HEK293T (cell line): ENCODE measurements around the gene EVA1C.
"Not testable (repeated sequence)": the region's sequence is repeated elsewhere in the genome, so short reads cannot be mapped to it uniquely, and the experiment has no call there.

Source experiments
- CTCF ChIA-PET: fragments of 350-600 bp; formaldehyde crosslinking; extraction: SDS; loops from one replicate; lab custom pipeline; 2021; ENCODE audit warnings: antibody characterized with exemption, inconsistent platforms; lab: Yijun Ruan, JAX
- POLR2A ChIA-PET: fragments of 350-600 bp; formaldehyde crosslinking; extraction: SDS; loops from one replicate; lab custom pipeline; 2020; ENCODE audit warnings: antibody characterized with exemption, inconsistent platforms; lab: Yijun Ruan, JAX
- DNase-seq: peaks from one replicate; pipeline ENCODE4 v3.0.0; 2012; ENCODE audit warnings: mixed read lengths; ENCODE audit errors: extremely low spot score
- ARNT ChIP-seq: fragments of 450-650 bp; IDR thresholded peaks from 2 replicates; pipeline ENCODE4 v1.6.1; 2017; ENCODE audit warnings: mild to moderate bottlenecking
- BHLHE40 ChIP-seq: fragments of 450-650 bp; IDR thresholded peaks from 2 replicates; pipeline ENCODE4 v1.6.1; 2016; ENCODE audit warnings: mild to moderate bottlenecking, moderate library complexity, borderline replicate concordance
- CTBP1 ChIP-seq: fragments of 450-650 bp; IDR thresholded peaks from 2 replicates; pipeline ENCODE4 v1.6.1; 2016; ENCODE audit warnings: borderline replicate concordance
- ELF4 ChIP-seq: fragments of 450-650 bp; IDR thresholded peaks from 2 replicates; pipeline ENCODE4 v1.6.1; 2017; ENCODE audit warnings: antibody characterized with exemption
- FOXA1 ChIP-seq: fragments of 450-650 bp; IDR thresholded peaks from 2 replicates; pipeline ENCODE4 v1.6.1; 2016; ENCODE audit warnings: mild to moderate bottlenecking
- FOXK2 ChIP-seq: fragments of 450-650 bp; IDR thresholded peaks from 2 replicates; pipeline ENCODE4 v1.6.1; 2016; ENCODE audit warnings: mild to moderate bottlenecking
- FOXM1 ChIP-seq: fragments of 450-650 bp; IDR thresholded peaks from 2 replicates; pipeline ENCODE4 v1.6.1; 2017; ENCODE audit warnings: mild to moderate bottlenecking, borderline replicate concordance
- HDGF ChIP-seq: fragments of 450-650 bp; IDR thresholded peaks from 2 replicates; pipeline ENCODE4 v1.6.1; 2017; ENCODE audit warnings: antibody characterized with exemption, borderline replicate concordance
- L3MBTL2 ChIP-seq: fragments of 450-650 bp; conservative IDR thresholded peaks from 2 replicates; pipeline ENCODE4 v1.6.1; 2016; ENCODE audit warnings: mild to moderate bottlenecking
- LEF1 ChIP-seq: fragments of 450-650 bp; IDR thresholded peaks from 2 replicates; pipeline ENCODE4 v1.6.1; 2017; ENCODE audit warnings: mild to moderate bottlenecking, borderline replicate concordance
- NFRKB ChIP-seq: fragments of 450-650 bp; IDR thresholded peaks from 2 replicates; pipeline ENCODE4 v1.6.1; 2016; ENCODE audit warnings: mild to moderate bottlenecking, moderate library complexity
- SP1 ChIP-seq: fragments of 450-650 bp; IDR thresholded peaks from 2 replicates; pipeline ENCODE4 v1.6.1; 2017
- SUZ12 ChIP-seq: fragments of 450-650 bp; IDR thresholded peaks from 2 replicates; pipeline ENCODE4 v1.6.1; 2016; ENCODE audit warnings: mild to moderate bottlenecking
- TARDBP ChIP-seq: fragments of 450-650 bp; IDR thresholded peaks from 2 replicates; pipeline ENCODE4 v1.6.1; 2016
- ZNF384 ChIP-seq: fragments of 450-650 bp; IDR thresholded peaks from 2 replicates; pipeline ENCODE4 v1.6.1; 2016
- TF ChIP-seq, protein P1 (sequence below): fragments of 450-650 bp; IDR thresholded peaks from 2 replicates; pipeline ENCODE4 v1.6.1; 2016

EVA1C gene

DNA sequence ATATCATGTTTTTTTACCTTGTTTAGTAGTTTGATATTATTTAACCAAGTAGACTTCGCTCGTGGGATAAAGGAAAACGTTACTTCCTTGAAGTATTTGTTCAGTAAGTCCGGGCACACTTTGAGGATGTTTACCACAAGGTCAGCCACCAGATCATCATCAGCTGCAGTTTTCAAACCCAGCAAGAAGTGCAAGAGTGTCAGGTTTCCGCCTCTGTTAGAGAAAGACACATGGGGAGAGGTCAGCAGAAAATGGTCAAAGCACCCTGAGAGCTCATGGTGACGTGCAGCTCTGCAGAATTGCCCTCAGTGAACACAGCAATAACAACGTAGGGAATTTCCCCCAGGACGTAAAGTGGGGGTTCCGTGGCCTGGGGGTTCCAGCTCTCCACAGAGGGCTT, 44.1 kb upstream of the EVA1C start:
- TF ChIP-seq NFRKB (no peak), TARDBP (no peak), FOXA1 (no peak), ARNT (no peak), BHLHE40 (no peak), ELF4 (no peak), L3MBTL2 (no peak), ZNF384 (no peak), FOXM1 (no peak), SUZ12 (no peak), LEF1 (no peak), SP1 (no peak)
- TF ChIP-seq, protein P1, sequence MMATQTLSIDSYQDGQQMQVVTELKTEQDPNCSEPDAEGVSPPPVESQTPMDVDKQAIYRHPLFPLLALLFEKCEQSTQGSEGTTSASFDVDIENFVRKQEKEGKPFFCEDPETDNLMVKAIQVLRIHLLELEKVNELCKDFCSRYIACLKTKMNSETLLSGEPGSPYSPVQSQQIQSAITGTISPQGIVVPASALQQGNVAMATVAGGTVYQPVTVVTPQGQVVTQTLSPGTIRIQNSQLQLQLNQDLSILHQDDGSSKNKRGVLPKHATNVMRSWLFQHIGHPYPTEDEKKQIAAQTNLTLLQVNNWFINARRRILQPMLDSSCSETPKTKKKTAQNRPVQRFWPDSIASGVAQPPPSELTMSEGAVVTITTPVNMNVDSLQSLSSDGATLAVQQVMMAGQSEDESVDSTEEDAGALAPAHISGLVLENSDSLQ, result no peak
- DNase-seq, result no peak
- POLR2A ChIA-PET, result no interaction called here
- CTCF ChIA-PET, result no interaction called here

DNA sequence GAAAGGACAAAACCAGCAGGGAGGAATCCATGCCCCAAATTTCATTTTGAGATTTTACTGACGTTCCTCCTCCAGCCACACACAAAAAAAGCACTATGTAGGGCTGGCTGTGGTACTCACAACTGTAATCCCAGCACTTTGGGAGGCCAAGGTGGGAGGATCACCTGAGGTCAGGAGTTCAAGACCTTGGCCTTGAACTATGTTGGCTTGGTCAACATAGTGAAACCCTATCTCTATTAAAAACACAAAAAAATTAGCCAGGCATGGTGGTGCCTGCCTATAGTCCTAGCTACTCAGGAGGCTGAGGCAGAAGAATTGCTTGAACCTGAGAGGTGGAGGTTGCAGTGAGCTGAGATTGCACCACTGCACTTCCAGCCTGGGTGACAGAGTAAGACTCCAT, 43.5 kb upstream of the EVA1C start:
- POLR2A ChIA-PET, DNase-seq, CTCF ChIA-PET: not testable (repeated sequence)

DNA sequence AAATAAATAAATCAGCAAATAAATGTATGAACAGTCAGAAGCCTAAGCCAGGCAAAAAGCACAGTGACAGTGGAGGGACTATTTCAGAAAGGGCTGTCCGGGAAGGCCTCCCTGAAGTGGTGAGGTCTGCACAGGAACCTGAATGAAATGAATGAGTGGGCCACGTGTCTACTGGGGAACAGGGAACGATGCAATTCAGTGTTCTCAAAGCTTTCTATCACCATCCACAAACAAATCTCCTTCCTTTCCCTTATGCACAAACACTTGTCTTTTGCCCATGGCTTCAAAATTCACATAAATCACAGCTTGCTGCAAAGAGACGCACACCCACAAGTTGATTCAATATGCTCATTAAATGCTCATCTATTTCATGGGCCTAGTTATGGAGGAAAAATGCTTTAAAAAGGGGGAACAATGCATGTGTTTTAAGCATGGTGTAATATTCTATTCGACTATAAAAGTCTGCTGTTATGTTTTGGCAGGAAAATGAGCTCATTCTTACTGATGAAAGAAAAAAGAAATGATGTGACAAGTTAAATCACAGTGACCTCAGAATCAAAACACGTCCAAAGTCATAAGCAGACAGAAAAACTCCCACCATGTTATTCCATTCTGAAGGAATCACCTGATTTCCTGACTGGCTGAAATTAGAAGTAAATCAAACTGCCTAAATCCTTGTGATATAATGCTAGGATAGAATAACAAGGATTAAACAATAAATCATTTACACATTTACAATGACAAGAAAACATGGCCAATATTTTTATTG, 41.3 kb upstream of the EVA1C start:
- TF ChIP-seq FOXK2, result no peak
- TF ChIP-seq SP1, result no peak
- no peak for TF ChIP-seq BHLHE40
- TF ChIP-seq NFRKB, result no peak
- TF ChIP-seq ARNT, result no peak
- TF ChIP-seq FOXA1, result no peak
- TF ChIP-seq, protein P1, result no peak
- TF ChIP-seq LEF1, result no peak
- TF ChIP-seq L3MBTL2, result no peak
- TF ChIP-seq CTBP1, result no peak
- no peak for TF ChIP-seq ZNF384
- no peak for TF ChIP-seq TARDBP
- no peak for TF ChIP-seq HDGF
- TF ChIP-seq FOXM1, result no peak
- no peak for TF ChIP-seq SUZ12
- TF ChIP-seq ELF4, result no peak
- no peak for DNase-seq
- ChIA-PET CTCF (no interaction called here), POLR2A (no interaction called here)

DNA sequence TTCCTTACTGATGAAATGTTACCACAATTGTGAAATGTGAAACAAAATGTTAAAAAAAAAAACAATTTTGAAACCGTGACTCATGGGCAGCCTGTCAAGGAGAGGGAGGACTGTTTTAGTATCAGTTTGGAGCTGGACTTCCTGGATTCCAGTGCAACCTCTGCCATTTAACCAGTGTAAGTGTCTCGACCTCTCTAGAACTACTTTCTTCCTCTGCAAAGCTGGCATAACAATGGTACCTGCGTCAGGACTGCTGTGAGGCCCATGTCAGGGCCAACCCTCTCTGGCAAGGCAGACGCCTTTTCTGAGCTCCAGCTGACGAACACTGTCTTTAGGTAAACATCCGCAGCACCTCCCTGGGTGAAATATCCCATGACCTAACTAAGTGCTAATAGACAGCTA, 40.6 kb upstream of the EVA1C start:
- DNase-seq, result no peak
- CTCF ChIA-PET, result no interaction called here
- TF ChIP-seq FOXM1 (no peak), ELF4 (no peak), BHLHE40 (no peak), L3MBTL2 (no peak)
- POLR2A ChIA-PET, result interaction anchor here (0.6 kb wide), 1 partner anchor 20 kb away, joined by 4 read pairs; no protein-coding TSS in a partner anchor

DNA sequence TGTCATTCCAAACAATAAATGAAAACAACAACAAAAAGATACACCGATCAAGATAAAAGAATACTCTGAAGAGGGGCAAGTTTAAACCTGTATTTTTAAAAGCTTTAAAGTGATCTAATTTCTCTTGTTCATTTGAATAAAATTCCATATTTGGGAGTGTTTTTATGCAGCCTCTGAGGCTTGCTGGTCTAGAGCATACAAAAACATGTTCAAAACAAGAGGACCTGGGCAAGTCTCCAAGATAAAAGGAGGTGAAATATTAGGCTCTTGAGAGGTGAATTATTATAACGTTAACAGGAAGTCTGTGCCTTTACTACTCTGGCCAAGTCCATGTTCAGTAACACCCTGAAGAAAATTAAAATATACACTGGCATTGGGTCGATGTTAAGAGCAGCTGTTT, 39.8 kb upstream of the EVA1C start:
- POLR2A ChIA-PET, result interaction anchor here (0.6 kb wide), 1 partner anchor 20 kb away, joined by 4 read pairs; no protein-coding TSS in a partner anchor

DNA sequence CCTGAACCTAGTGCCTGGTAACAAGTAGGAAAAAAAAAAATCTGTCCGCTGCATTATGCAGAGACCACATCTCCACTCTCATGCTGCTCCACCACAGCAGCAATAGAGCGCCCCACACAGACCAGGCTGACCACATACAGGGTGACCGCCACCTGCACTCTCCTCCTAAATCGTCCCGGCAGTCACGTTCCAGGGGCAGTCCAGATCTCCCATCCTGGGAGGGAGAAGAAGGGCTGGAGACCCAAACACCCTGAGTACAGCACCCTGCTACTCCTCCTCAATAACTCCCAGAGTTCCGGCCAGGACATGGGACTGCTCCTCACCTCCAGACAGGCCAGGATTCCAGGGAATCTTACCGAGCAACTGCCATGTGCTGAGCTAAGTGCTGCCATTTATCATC, 35.0 kb upstream of the EVA1C start:
- no peak for DNase-seq
- TF ChIP-seq SUZ12 (no peak), HDGF (no peak), ZNF384 (no peak), CTBP1 (no peak), FOXM1 (no peak), ELF4 (no peak), LEF1 (no peak), L3MBTL2 (no peak), FOXA1 (no peak), TARDBP (no peak), NFRKB (no peak), SP1 (no peak), BHLHE40 (no peak), ARNT (no peak), FOXK2 (no peak)
- TF ChIP-seq, protein P1, result no peak
- CTCF ChIA-PET, result interaction anchor here (0.6 kb wide), 1 partner anchor 11 kb away, joined by 4 read pairs; no protein-coding TSS in a partner anchor
- POLR2A ChIA-PET, result no interaction called here

More for the DNA sequence above, 39.8 kb upstream of the EVA1C start:
- TF ChIP-seq ZNF384 (no peak), BHLHE40 (no peak), FOXA1 (no peak), LEF1 (no peak), NFRKB (no peak), L3MBTL2 (no peak), ARNT (no peak), SUZ12 (no peak), TARDBP (no peak), ELF4 (no peak), CTBP1 (no peak)
- TF ChIP-seq, protein P1, result no peak
- no peak for DNase-seq
- CTCF ChIA-PET, result no interaction called here
